Skeletal muscle satellite cell (primary cell): ENCODE results near the gene ADM5. TPM values are rescaled to one million over a fixed set of nuclear protein-coding genes. Genes with fewer than 3 reads are reported as not detected.
A peak's percentile ranks its signal among the peaks of the same experiment; 100 is the strongest.
"Not testable (repeated sequence)": the region's sequence is repeated elsewhere in the genome, so short reads cannot be mapped to it uniquely, and the experiment has no call there.

ENCODE experiments used
- H3K27me3 ChIP-seq: 2 replicates; pipeline ENCODE4 v1.7.0; 2013; ENCODE audit warnings: low read length; ENCODE audit not compliant: control insufficient read depth, insufficient read depth
- H3K36me3 ChIP-seq: 2 replicates; pipeline ENCODE4 v1.7.0; 2013; ENCODE audit warnings: mild to moderate bottlenecking, control low read depth, low read length; ENCODE audit not compliant: insufficient read depth
- H3K4me1 ChIP-seq: 2 replicates; pipeline ENCODE4 v1.7.0; 2013; ENCODE audit warnings: low read length; ENCODE audit not compliant: control insufficient read depth, insufficient read depth
- H3K4me2 ChIP-seq: 2 replicates; pipeline ENCODE4 v1.7.0; 2013; ENCODE audit warnings: mild to moderate bottlenecking, low read length
- H3K4me3 ChIP-seq: 2 replicates; pipeline ENCODE4 v1.7.0; 2013; ENCODE audit warnings: low read length
- H3K9ac ChIP-seq: 2 replicates; pipeline ENCODE4 v1.7.0; 2013; ENCODE audit warnings: mild to moderate bottlenecking, low read depth, low read length, moderate library complexity
- H3K9me3 ChIP-seq: replicated peaks from 2 replicates; pipeline ENCODE4 v1.7.0; 2013; ENCODE audit warnings: mild to moderate bottlenecking, control low read depth, low read length
- small RNA-seq: library from RNA; depleted of rRNA; stranded (forward); fragments of <200 nt; gene quantifications from one replicate; pipeline ENCODE3, GENCODE V24; 2012

The ADM5 gene

GRCh38 chr19:49716154-49716553 is 26.8 kb downstream of the ADM5 start:
- Histone ChIP-seq H3K4me1 (peaks cover 12% of the 10 kb centered on the region), H3K36me3 (no peaks in the 10 kb centered on the region), H3K4me3 (no peak overlapping the region), H3K9ac (no peak overlapping the region), H3K4me2 (no peak overlapping the region), H3K27me3 (no peaks in the 10 kb centered on the region), H3K9me3 (no peaks in the 10 kb centered on the region)

GRCh38 chr19:49718511-49718910 is 29.1 kb downstream of the ADM5 start:
- Histone ChIP-seq H3K27me3 (no peaks in the 10 kb centered on the region), H3K4me1 (no peaks in the 10 kb centered on the region), H3K9ac (no peak overlapping the region), H3K9me3 (no peaks in the 10 kb centered on the region), H3K36me3 (no peaks in the 10 kb centered on the region), H3K4me2 (peak overlapping the region; percentile 85), H3K4me3 (peak overlapping the region; percentile 76)

DNA sequence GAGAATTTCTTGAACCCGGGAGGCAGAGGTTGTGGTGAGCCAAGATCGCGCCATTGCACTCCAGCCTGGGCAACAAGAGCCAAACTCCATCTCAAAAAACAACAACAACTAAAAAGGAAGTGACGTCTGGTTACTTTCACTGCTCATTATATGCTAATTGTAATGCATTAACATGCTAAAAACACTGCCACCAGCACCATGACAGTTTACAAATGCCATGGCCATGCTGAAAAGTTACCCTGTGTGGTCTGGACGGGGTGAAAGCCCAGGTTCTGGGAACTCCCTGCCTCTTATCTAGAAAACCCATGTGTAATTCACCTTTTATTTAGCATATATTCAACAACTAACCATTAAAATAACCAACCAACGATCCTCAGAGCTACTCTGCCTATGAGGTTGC is 29.6 kb downstream of the ADM5 start:
- H3K36me3 ChIP-seq: no peaks in the 10 kb centered on the region
- no peak overlapping the region for H3K9ac ChIP-seq
- no peaks in the 10 kb centered on the region for H3K27me3 ChIP-seq
- H3K4me1 ChIP-seq: no peaks in the 10 kb centered on the region
- no peak overlapping the region for H3K4me3 ChIP-seq
- H3K9me3 ChIP-seq: no peaks in the 10 kb centered on the region
- H3K4me2 ChIP-seq: no peak overlapping the region

DNA sequence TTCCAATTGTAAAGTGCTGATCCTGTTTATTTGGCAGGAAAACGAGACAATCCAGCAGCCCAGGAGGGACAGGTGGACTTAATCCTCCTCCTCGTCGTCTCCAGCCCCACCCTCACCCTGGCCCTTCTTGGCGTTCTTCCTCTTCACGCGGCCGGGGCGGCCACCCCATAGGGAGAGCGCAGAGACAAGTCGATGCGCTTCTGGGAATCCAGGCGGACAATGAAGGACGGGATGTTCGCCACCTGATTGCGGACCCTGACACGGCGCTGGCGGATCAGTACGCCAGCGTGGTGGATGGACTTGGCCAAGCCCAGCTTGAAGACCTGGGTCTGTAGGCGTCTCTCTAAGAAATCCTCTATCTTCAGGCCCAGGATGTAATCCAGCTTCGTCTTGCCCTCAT is 30.0 kb downstream of the ADM5 start:
- H3K27me3 ChIP-seq, H3K9me3 ChIP-seq, H3K4me1 ChIP-seq, H3K4me3 ChIP-seq, H3K9ac ChIP-seq, H3K4me2 ChIP-seq, H3K36me3 ChIP-seq: not testable (repeated sequence)

DNA sequence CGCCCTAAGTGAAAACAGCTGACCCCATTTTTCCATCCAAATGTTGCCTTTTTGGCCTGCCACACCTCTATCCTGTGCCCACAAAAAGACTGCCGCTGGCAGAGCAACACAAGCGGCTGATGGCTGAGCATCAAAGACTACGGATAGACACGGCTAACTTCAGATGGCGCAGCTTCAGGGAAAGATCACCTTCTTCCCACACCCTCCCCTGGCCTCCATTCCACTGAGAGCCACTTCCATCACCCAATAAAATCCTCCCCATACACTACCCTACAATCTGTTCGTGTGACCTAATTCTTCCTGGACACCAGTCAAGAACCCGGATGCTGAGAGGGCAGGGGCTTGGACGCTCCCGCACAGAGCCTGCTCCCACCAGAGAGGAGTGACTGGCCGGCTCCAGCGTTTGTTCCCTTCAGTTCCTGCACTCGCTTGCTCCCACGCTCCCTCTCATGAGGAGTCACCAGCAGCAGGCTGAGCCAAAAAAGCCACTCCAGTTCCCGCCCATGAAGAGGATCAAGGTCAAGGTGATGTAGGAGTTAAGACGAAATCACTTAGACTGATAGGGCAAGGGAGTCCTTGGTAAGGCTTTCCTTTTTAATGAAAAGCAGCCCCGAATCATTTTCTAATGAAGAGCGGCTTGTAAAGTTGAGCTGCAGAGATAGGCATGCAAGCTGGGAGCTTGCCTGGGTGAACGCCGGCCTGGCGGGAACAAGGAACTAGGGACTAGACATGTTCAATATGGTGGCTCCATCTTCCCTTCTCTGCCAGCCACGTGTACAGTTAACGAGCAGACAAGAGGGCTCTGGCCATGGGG is 38.0 kb downstream of the ADM5 start:
- Histone ChIP-seq H3K4me3 (peak overlapping the region; percentile 12), H3K36me3 (no peaks in the 10 kb centered on the region), H3K4me2 (peak overlapping the region; percentile 59), H3K4me1 (peaks cover 15% of the 10 kb centered on the region), H3K27me3 (no peaks in the 10 kb centered on the region), H3K9ac (no peak overlapping the region), H3K9me3 (no peaks in the 10 kb centered on the region)

DNA sequence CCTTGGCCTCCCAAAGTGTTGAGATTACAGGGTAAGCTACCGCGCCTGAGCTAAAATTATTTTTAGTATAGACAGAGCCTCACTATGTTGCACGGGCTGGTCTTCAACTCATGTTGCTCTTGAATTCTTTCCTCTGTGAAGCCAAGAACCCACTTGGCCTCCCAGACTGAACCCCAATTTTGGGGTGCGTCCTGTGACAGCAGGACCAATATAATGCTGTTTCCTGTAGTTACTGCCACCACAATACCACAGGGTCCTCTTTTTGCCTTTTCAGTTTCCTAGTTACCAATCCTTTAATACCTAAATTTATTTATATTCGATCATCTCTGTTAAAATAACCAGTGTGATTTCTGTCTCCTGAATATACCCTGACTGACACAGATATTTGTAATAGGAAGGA is 40.8 kb downstream of the ADM5 start:
- H3K27me3 ChIP-seq: no peaks in the 10 kb centered on the region

DNA sequence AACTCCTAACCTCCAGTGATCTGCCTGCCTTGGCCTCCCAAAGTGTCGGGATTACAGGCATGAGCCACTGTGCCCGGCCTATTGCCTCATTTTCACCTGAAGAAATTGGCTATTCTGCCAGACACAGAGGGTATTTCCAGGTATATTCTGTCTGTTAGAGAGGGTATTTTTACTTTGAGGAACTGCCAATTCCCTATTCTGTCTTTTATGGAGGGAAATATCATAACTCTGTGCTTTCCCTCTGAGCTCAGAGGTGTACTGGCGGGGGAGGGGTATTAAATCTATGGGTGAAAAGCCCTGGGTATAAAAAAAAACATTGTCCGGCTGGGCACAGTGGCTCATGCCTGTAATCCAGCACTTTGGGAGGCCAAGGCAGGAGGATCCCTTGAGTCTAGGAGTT is 48.9 kb downstream of the ADM5 start:
- Histone ChIP-seq H3K4me3 (no peak overlapping the region), H3K36me3 (no peaks in the 10 kb centered on the region), H3K4me1 (peaks cover 8% of the 10 kb centered on the region), H3K9me3 (no peaks in the 10 kb centered on the region), H3K9ac (no peak overlapping the region), H3K27me3 (no peaks in the 10 kb centered on the region), H3K4me2 (no peak overlapping the region)

More for the DNA sequence above, 40.8 kb downstream of the ADM5 start:
- H3K4me2 ChIP-seq: no peak overlapping the region
- H3K9ac ChIP-seq: no peak overlapping the region
- H3K4me3 ChIP-seq: no peak overlapping the region
- H3K36me3 ChIP-seq: no peaks in the 10 kb centered on the region
- peaks cover 11% of the 10 kb centered on the region for H3K4me1 ChIP-seq
- no peaks in the 10 kb centered on the region for H3K9me3 ChIP-seq

DNA sequence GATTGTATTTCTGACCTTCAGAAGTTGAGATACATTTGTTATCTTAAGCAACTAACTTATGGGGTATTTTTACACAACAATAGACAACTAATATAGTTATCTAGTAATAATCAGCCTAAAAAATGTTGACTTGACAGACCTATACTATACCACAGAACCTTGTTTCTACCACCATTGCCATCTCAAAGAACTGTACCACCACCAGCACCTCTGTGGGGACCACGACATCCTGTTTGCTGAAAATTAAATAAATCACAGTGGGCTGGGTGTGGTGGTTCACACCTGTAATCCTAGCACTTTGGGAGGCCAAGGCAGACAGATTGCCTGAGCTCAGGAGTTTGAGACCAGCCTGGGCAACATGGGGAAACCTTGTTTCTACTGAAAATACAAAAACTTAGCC is 49.7 kb downstream of the ADM5 start:
- no peaks in the 10 kb centered on the region for H3K36me3 ChIP-seq
- H3K9ac ChIP-seq: no peak overlapping the region
- H3K27me3 ChIP-seq: no peaks in the 10 kb centered on the region
- H3K9me3 ChIP-seq: no peaks in the 10 kb centered on the region
- peaks cover 8% of the 10 kb centered on the region for H3K4me1 ChIP-seq
- H3K4me2 ChIP-seq: no peak overlapping the region
- no peak overlapping the region for H3K4me3 ChIP-seq

GRCh38 chr19:49739933-49740332 is 50.5 kb downstream of the ADM5 start:
- Histone ChIP-seq H3K4me2 (no peak overlapping the region), H3K36me3 (no peaks in the 10 kb centered on the region), H3K4me1 (peaks cover 8% of the 10 kb centered on the region), H3K9ac (no peak overlapping the region), H3K9me3 (no peaks in the 10 kb centered on the region), H3K27me3 (no peaks in the 10 kb centered on the region), H3K4me3 (no peak overlapping the region)

Small RNAs within 50 kb of the gene (small RNA-seq; reads per million reads assigned to genes)
- gene MIR5088: not detected
